Fibroblast of skin of back (primary cell): ENCODE results near the gene CIRBP.
A peak's percentile ranks its signal among the peaks of the same experiment; 100 is the strongest.

Experiments
- DNase-seq: peaks from one replicate; pipeline ENCODE4 v3.0.0-alpha.2; 2013

Gene CIRBP

GRCh38 chr19:1230783-1231489 lies 38.2 kb upstream of the CIRBP start:
- no peak for DNase-seq

- DNase-seq, result no peak
These were observed 37.1 kb upstream of the CIRBP start for GRCh38 chr19:1231729-1232637.

- DNase-seq, result no peak
These were observed 36.5 kb upstream of the CIRBP start for GRCh38 chr19:1232652-1233072.

- no peak for DNase-seq
These were observed 35.9 kb upstream of the CIRBP start for GRCh38 chr19:1233115-1233667.

- DNase-seq, result no peak
These were observed 34.8 kb upstream of the CIRBP start for GRCh38 chr19:1234051-1234954.

DNA sequence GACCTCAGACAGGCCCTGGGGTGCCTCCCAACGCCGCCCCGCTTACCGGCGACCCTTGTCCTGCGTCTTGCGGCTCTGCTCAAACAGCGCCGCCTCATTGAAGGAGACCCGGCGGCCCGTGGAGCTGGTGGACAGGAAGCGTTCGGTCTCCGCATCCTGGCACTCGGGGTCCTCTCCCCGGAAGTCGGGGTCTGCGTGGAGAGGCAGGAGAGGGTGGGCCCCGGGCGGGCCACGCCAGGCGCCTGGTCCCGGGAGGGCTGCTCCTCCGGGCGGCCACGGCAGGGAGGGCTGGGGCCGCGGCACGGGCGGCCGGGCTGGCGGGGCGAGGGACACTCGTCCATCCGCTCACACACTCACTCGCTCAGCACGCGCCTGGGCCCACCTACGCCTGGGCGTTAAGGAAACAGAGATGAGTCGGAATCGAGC lies 34.2 kb upstream of the CIRBP start:
- DNase-seq, result no peak

- DNase-seq, result peak; percentile 58
These were observed 33.2 kb upstream of the CIRBP start for GRCh38 chr19:1235625-1236538.

GRCh38 chr19:1236576-1236975 lies 32.6 kb upstream of the CIRBP start:
- no peak for DNase-seq

GRCh38 chr19:1237027-1237659 lies 32.0 kb upstream of the CIRBP start:
- DNase-seq, result no peak

DNA sequence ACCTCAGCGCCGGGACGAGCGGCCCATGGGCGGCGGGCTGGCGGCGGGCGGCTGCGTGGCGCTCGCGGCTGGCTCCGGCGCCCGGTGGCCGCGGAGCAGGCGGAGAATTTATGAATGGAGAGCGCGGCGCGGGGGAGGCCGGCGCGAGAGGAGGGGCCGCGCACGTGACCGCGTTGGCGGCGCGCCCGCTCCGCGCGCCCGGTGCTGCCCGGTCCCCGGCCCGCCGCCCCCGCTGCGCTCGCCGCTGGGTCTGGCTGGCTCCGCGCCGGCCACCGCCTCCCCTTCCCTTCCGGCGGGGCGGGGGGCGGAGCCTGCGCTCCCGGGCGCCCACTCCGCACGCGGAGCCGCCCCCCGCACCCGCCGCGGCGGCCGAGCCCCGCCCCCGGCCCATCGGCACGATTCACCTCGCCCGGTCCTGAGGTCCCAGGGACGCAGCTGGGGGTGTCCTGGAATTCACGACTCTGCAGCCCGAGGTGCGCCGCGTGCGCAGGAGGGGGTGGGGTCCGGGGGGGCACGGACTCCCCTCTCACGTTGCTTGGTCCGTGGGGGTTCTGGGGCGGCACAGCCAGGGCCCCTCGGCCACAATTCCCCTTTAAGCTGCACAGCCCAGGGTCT lies 31.3 kb upstream of the CIRBP start, which contains the start of gene CBARP:
TSS of gene CBARP (minus strand) at position 252 of the 615 bp plus-strand sequence. CDS start 1,905 bp downstream, outside the sequence.
- DNase-seq, result no peak

- DNase-seq, result no peak
These were observed 30.5 kb upstream of the CIRBP start for GRCh38 chr19:1238369-1239303.

DNA sequence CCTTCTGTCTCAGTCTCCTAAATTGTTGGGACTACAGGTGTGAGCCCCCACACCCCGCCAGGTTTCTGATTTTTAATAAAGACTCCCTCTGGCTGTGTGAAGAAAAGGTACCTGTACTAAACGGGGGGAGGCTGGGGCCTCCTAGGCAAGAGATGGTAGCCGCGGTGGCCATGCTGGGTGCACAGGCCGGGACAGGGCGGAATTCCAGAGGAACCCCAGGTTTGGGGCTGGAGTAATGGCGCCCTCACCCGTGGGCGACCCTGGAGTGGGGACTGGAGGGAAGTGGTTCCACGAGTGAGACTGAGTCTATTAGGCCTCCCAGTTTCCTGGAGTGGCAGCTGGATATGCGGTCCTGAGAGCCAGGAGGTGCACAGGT lies 29.7 kb upstream of the CIRBP start:
- no peak for DNase-seq

- peak; percentile 87 for DNase-seq
These were observed 29.1 kb upstream of the CIRBP start for GRCh38 chr19:1239796-1240737.

DNA sequence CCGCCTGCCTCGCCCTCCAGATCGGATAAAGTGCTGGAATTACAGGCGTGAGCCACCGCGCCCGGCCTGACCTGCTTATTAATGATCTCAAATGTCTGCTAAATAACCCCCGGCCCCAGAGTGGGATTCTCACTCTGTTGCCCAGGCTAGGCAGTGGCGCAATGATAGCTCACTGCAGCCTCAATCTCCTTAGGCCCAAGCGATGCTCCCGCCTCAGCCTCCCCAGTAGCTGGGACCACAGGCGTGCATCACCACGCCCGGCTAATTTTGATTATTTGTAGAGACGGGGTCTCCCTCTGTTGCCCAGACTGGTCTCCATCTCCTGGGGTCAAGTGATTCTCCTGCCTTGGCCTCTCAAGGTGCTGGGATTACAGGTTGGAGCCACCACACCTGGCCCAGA lies 28.2 kb upstream of the CIRBP start:
- no peak for DNase-seq

DNA sequence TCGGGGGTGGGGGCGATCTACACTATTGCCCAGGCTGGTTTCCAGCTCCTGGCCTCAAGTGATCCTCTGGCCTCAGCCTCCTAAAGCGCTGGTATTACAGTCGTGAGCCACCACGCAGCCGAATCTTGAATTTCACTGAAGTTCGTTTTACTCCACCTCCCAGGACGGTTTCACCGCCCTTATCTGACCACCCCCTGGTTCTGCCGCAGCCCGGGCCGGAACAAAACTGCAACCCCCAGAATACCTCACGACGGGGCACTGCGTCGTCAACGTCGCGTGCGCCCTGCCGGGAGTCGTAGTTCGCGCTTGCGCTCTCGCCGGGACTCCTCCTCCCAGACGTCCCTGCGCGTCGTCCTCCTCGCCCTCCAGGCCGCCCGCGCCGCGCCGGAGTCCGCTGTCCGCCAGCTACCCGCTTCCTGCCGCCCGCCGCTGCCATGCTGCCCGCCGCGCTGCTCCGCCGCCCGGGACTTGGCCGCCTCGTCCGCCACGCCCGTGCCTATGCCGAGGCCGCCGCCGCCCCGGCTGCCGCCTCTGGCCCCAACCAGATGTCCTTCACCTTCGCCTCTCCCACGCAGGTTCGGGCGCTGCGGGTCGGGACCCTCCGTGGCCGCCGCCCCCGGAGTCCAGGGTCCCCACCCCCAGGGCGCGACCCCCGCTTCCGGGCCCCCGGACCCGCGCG lies 27.6 kb upstream of the CIRBP start, which contains the start of gene ATP5F1D:
TSS of gene ATP5F1D (plus strand) at position 335 of the 679 bp plus-strand sequence. CDS start at position 435, 100 bp downstream.
- DNase-seq, result peak; percentile 95

GRCh38 chr19:1243768-1244692 lies 25.1 kb upstream of the CIRBP start:
- DNase-seq, result peak; percentile 82
